ENCODE measurements around the gene CEP164.

Gene CEP164

GRCh38 chr11:117417342-117417741, 89.7 kb downstream of the CEP164 start:
- Histone ChIP-seq H3K9me3 (ENCODE audit: low read length) (no peaks in the 10 kb centered on the region), H3K4me1 (ENCODE audit: insufficient read depth, low read length) (no peaks in the 10 kb centered on the region), H3K27ac (ENCODE audit: low read depth, low read length) (no peak overlapping the region), H3K4me3 (ENCODE audit: low read depth in 1 of 2, low read length in 2 of 2) (no peak overlapping the region), H3K27me3 (ENCODE audit: control insufficient read depth in 1 of 2, insufficient read depth in 2 of 2, low read length in 2 of 2) (no peaks in the 10 kb centered on the region), H3K36me3 (ENCODE audit: insufficient read depth, low read length) (no peaks in the 10 kb centered on the region), H3K9ac (ENCODE audit: low read length) (no peak overlapping the region)

GRCh38 chr11:117417856-117418255, 90.2 kb downstream of the CEP164 start:
- Histone ChIP-seq H3K27me3 (ENCODE audit: control insufficient read depth in 1 of 2, insufficient read depth in 2 of 2, low read length in 2 of 2) (no peaks in the 10 kb centered on the region), H3K9ac (ENCODE audit: low read length) (no peak overlapping the region), H3K4me3 (ENCODE audit: low read depth in 1 of 2, low read length in 2 of 2) (no peak overlapping the region), H3K27ac (ENCODE audit: low read depth, low read length) (no peak overlapping the region), H3K4me1 (ENCODE audit: insufficient read depth, low read length) (no peaks in the 10 kb centered on the region), H3K9me3 (ENCODE audit: low read length) (no peaks in the 10 kb centered on the region), H3K36me3 (ENCODE audit: insufficient read depth, low read length) (no peaks in the 10 kb centered on the region)

GRCh38 chr11:117418737-117419481, 91.3 kb downstream of the CEP164 start:
- Histone ChIP-seq H3K4me3 (ENCODE audit: low read depth in 1 of 2, low read length in 2 of 2) (no peak overlapping the region), H3K27ac (ENCODE audit: low read depth, low read length) (no peak overlapping the region), H3K4me1 (ENCODE audit: insufficient read depth, low read length) (no peaks in the 10 kb centered on the region), H3K9me3 (ENCODE audit: low read length) (no peaks in the 10 kb centered on the region), H3K27me3 (ENCODE audit: control insufficient read depth in 1 of 2, insufficient read depth in 2 of 2, low read length in 2 of 2) (no peaks in the 10 kb centered on the region), H3K9ac (ENCODE audit: low read length) (no peak overlapping the region), H3K36me3 (ENCODE audit: insufficient read depth, low read length) (no peaks in the 10 kb centered on the region)

DNA sequence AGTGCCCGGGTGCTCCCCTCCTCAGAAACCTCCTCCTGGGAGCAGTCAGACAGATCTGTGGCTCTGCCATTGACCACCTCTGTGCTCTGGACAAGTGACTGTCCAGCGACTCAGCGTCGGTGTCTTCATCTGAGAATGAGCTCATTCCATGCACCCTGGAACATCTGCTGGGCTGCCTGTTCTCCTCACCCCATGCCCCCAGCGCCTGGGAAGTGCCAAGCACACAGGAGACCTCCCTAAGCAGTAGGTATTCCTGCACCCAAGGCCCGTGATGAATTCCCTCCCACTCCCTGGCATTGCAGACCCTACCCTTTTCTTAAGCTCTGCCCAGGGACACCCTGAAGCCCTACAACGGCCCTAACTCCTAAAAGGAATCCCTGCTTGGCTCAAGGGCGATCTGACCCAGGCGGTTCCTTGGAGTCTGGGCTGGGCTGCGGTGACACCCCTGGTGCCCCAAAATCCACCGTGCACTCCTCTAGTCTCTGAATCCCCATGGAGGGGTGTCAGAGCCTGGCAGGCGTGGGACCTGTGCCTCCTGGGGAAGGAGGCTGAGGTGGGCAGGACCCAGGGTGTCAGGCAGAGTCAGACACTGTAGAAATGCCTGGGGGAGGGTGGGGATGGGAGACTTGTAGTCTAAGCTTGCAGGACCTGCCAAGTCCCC, 92.0 kb downstream of the CEP164 start:
- Histone ChIP-seq H3K9me3 (ENCODE audit: low read length) (no peaks in the 10 kb centered on the region), H3K27me3 (ENCODE audit: control insufficient read depth in 1 of 2, insufficient read depth in 2 of 2, low read length in 2 of 2) (no peaks in the 10 kb centered on the region), H3K27ac (ENCODE audit: low read depth, low read length) (no peak overlapping the region), H3K4me1 (ENCODE audit: insufficient read depth, low read length) (no peaks in the 10 kb centered on the region), H3K9ac (ENCODE audit: low read length) (no peak overlapping the region), H3K4me3 (ENCODE audit: low read depth in 1 of 2, low read length in 2 of 2) (no peak overlapping the region), H3K36me3 (ENCODE audit: insufficient read depth, low read length) (no peaks in the 10 kb centered on the region)

DNA sequence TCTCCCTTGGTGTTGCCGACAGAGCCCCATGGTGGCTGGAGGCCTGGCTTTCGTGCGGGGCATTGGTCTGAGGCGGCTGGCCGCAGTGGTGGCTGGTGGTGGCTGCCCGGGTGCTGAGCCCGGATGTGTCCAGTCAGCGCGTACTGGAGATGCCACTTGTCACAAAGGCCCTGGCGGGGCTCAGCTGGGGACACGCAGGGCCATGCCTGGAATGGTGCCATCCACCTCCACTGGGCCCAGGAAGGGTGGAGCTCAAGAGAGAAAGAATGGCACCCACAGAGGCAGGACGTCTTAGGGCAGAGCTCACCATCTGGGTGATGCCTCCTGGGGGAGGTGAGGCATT, 92.5 kb downstream of the CEP164 start:
- H3K9me3 ChIP-seq (ENCODE audit: low read length): no peaks in the 10 kb centered on the region
- H3K9ac ChIP-seq (ENCODE audit: low read length): no peak overlapping the region
- no peak overlapping the region for H3K27ac ChIP-seq (ENCODE audit: low read depth, low read length)
- no peaks in the 10 kb centered on the region for H3K27me3 ChIP-seq (ENCODE audit: control insufficient read depth in 1 of 2, insufficient read depth in 2 of 2, low read length in 2 of 2)
- H3K4me3 ChIP-seq (ENCODE audit: low read depth in 1 of 2, low read length in 2 of 2): no peak overlapping the region
- H3K4me1 ChIP-seq (ENCODE audit: insufficient read depth, low read length): no peaks in the 10 kb centered on the region
- no peaks in the 10 kb centered on the region for H3K36me3 ChIP-seq (ENCODE audit: insufficient read depth, low read length)

GRCh38 chr11:117420598-117420997, 92.9 kb downstream of the CEP164 start:
- no peak overlapping the region for H3K4me3 ChIP-seq (ENCODE audit: low read depth in 1 of 2, low read length in 2 of 2)
- no peaks in the 10 kb centered on the region for H3K9me3 ChIP-seq (ENCODE audit: low read length)
- no peak overlapping the region for H3K27ac ChIP-seq (ENCODE audit: low read depth, low read length)
- H3K9ac ChIP-seq (ENCODE audit: low read length): no peak overlapping the region
- no peaks in the 10 kb centered on the region for H3K4me1 ChIP-seq (ENCODE audit: insufficient read depth, low read length)
- H3K27me3 ChIP-seq (ENCODE audit: control insufficient read depth in 1 of 2, insufficient read depth in 2 of 2, low read length in 2 of 2): no peaks in the 10 kb centered on the region
- H3K36me3 ChIP-seq (ENCODE audit: insufficient read depth, low read length): no peaks in the 10 kb centered on the region

GRCh38 chr11:117421041-117421440, 93.4 kb downstream of the CEP164 start:
- H3K9me3 ChIP-seq (ENCODE audit: low read length): no peaks in the 10 kb centered on the region
- H3K9ac ChIP-seq (ENCODE audit: low read length): no peak overlapping the region
- no peaks in the 10 kb centered on the region for H3K4me1 ChIP-seq (ENCODE audit: insufficient read depth, low read length)
- H3K27me3 ChIP-seq (ENCODE audit: control insufficient read depth in 1 of 2, insufficient read depth in 2 of 2, low read length in 2 of 2): no peaks in the 10 kb centered on the region
- H3K27ac ChIP-seq (ENCODE audit: low read depth, low read length): no peak overlapping the region
- no peak overlapping the region for H3K4me3 ChIP-seq (ENCODE audit: low read depth in 1 of 2, low read length in 2 of 2)
- H3K36me3 ChIP-seq (ENCODE audit: insufficient read depth, low read length): no peaks in the 10 kb centered on the region

GRCh38 chr11:117421476-117421875, 93.8 kb downstream of the CEP164 start:
- H3K27ac ChIP-seq (ENCODE audit: low read depth, low read length): no peak overlapping the region
- no peaks in the 10 kb centered on the region for H3K36me3 ChIP-seq (ENCODE audit: insufficient read depth, low read length)
- H3K4me1 ChIP-seq (ENCODE audit: insufficient read depth, low read length): no peaks in the 10 kb centered on the region
- H3K4me3 ChIP-seq (ENCODE audit: low read depth in 1 of 2, low read length in 2 of 2): no peak overlapping the region
- no peaks in the 10 kb centered on the region for H3K9me3 ChIP-seq (ENCODE audit: low read length)
- no peaks in the 10 kb centered on the region for H3K27me3 ChIP-seq (ENCODE audit: control insufficient read depth in 1 of 2, insufficient read depth in 2 of 2, low read length in 2 of 2)
- H3K9ac ChIP-seq (ENCODE audit: low read length): no peak overlapping the region

DNA sequence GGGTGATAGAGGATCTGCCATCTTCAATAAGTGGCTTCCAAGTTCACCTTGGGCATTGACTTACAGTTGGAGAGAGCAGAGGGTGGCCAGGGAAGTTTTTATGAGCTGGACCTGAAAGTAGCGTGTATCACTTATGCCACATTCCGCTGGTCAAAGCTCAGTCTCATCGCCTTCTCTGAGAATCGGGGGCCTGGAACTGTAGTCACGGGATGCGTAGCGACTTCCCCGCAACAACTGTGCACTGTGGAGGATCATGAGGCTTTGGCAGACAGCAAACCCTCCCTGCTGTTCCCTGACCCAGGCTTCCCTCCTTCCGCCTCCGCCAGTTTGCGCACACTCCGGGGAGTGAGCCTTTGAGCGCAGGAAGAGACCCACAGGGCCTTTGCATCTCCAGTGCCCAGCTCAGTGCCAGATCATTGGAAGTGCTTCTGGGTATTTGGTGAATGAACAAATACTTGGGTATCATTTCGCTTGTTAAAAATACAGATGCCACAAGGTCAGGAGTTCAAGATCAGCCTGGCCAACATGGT, 95.5 kb downstream of the CEP164 start:
- H3K4me3 ChIP-seq (ENCODE audit: low read depth in 1 of 2, low read length in 2 of 2): no peak overlapping the region
- no peaks in the 10 kb centered on the region for H3K9me3 ChIP-seq (ENCODE audit: low read length)
- no peaks in the 10 kb centered on the region for H3K4me1 ChIP-seq (ENCODE audit: insufficient read depth, low read length)
- no peaks in the 10 kb centered on the region for H3K27me3 ChIP-seq (ENCODE audit: control insufficient read depth in 1 of 2, insufficient read depth in 2 of 2, low read length in 2 of 2)
- H3K9ac ChIP-seq (ENCODE audit: low read length): no peak overlapping the region
- no peak overlapping the region for H3K27ac ChIP-seq (ENCODE audit: low read depth, low read length)
- H3K36me3 ChIP-seq (ENCODE audit: insufficient read depth, low read length): no peaks in the 10 kb centered on the region

DNA sequence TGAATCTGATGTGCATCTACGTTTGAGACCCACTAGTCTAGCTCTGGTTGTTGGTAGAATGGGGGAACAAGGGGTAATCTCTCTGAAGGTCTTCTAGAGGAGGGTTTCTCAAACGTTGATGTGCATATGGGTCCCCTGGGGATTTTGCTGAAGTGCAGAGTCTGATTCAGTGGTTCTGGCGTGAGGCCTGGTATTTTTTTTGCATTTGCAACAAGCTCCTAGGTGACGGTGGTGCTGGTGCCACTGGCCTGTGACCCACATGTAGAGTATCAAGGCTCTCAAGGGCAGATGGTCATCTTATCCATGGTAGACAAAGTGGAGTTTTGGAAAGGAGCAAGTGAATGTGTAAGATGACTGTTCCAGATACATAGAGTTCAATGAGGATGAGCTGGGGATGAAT, 97.1 kb downstream of the CEP164 start:
- H3K9ac ChIP-seq (ENCODE audit: low read length): no peak overlapping the region
- no peaks in the 10 kb centered on the region for H3K4me1 ChIP-seq (ENCODE audit: insufficient read depth, low read length)
- no peaks in the 10 kb centered on the region for H3K9me3 ChIP-seq (ENCODE audit: low read length)
- H3K27ac ChIP-seq (ENCODE audit: low read depth, low read length): no peak overlapping the region
- H3K36me3 ChIP-seq (ENCODE audit: insufficient read depth, low read length): no peaks in the 10 kb centered on the region
- no peak overlapping the region for H3K4me3 ChIP-seq (ENCODE audit: low read depth in 1 of 2, low read length in 2 of 2)
- H3K27me3 ChIP-seq (ENCODE audit: control insufficient read depth in 1 of 2, insufficient read depth in 2 of 2, low read length in 2 of 2): no peaks in the 10 kb centered on the region

DNA sequence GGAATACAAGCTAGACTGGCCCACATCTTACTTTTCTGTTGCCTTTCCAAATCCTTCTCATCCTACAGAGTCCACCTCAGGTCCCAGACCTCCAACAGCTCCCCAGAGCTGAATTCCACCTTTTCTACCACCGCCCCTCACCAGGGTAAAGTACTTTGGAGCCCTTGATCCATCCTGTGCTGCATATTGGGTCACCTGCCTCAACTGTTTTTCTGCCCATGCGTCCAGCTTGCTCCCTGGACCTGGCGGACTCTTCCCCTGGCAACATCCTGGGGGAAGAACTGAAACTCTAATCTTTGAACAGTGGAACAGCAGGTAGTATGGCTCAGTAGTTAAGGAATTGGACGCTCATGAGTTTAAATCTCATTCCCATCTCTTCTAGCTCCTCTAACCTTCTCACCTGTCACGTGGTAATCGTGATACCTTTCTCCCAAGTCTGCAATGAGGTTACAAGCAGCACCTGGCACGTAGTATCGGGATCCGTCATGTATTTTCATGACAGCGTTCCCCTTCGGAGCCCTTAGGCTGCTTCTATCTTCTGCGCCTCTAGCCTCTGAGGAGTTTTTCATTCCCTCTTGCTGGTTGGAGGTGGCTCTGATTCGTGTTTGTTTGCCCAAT, 98.1 kb downstream of the CEP164 start:
- no peak overlapping the region for H3K27ac ChIP-seq (ENCODE audit: low read depth, low read length)
- no peaks in the 10 kb centered on the region for H3K4me1 ChIP-seq (ENCODE audit: insufficient read depth, low read length)
- H3K27me3 ChIP-seq (ENCODE audit: control insufficient read depth in 1 of 2, insufficient read depth in 2 of 2, low read length in 2 of 2): no peaks in the 10 kb centered on the region
- H3K36me3 ChIP-seq (ENCODE audit: insufficient read depth, low read length): peaks cover 2% of the 10 kb centered on the region
- H3K4me3 ChIP-seq (ENCODE audit: low read depth in 1 of 2, low read length in 2 of 2): no peak overlapping the region
- H3K9ac ChIP-seq (ENCODE audit: low read length): no peak overlapping the region
- no peaks in the 10 kb centered on the region for H3K9me3 ChIP-seq (ENCODE audit: low read length)
